HAP-1 (cell line): ENCODE measurements around the gene LYST.

Experiments
- DNase-seq, 2 experiments: peaks; one replicate each; pipeline ENCODE4 v3.0.0-alpha.2; 2016 to 2020; ENCODE audit warnings: low spot score in 2 of 2
- H3K27me3 ChIP-seq: fragments of 250-450 bp; sonication (Bioruptor Pico); 2 replicates; pipeline ENCODE4 v1.5.1; 2020; ENCODE audit warnings: low read depth, mild to moderate bottlenecking, moderate library complexity
- H3K36me3 ChIP-seq: fragments of 250-450 bp; sonication (Bioruptor Pico); replicated peaks from 2 replicates; pipeline ENCODE4 v1.5.1; 2020; ENCODE audit warnings: mild to moderate bottlenecking
- H3K4me1 ChIP-seq: fragments of 250-450 bp; sonication (Bioruptor Pico); 2 replicates; pipeline ENCODE4 v1.5.1; 2020; ENCODE audit warnings: mild to moderate bottlenecking
- H3K4me3 ChIP-seq: fragments of 250-450 bp; sonication (Bioruptor Pico); 2 replicates; pipeline ENCODE4 v1.5.1; 2020; ENCODE audit warnings: mild to moderate bottlenecking, moderate library complexity
- H3K9me3 ChIP-seq: fragments of 250-450 bp; sonication (Bioruptor Pico); 2 replicates; pipeline ENCODE4 v1.5.1; 2020; ENCODE audit warnings: mild to moderate bottlenecking, moderate library complexity
- in situ Hi-C: fragments of 300-500 bp; cut with MboI; formaldehyde crosslinking; loops from 3 replicates; pipeline ENCODE4 v1.14.3; 2020; ENCODE audit warnings: low sequenced_read_pairs, inconsistent platforms, mixed read lengths

Gene LYST

GRCh38 chr1:235741294-235741693 lies 125.4 kb downstream of the LYST start:
- in situ Hi-C loops, result no loop called here
- DNase-seq, result no peak
- H3K36me3 ChIP-seq, result no peaks in the 10 kb centered on the region
- H3K27me3 ChIP-seq, result no peaks in the 10 kb centered on the region
- H3K9me3 ChIP-seq, result no peaks in the 10 kb centered on the region
- H3K4me3 ChIP-seq, result no peak overlapping the region
- H3K4me1 ChIP-seq, result no peaks in the 10 kb centered on the region

GRCh38 chr1:235739631-235740030 lies 127.1 kb downstream of the LYST start:
- Histone ChIP-seq H3K4me1 (no peaks in the 10 kb centered on the region), H3K36me3 (no peaks in the 10 kb centered on the region), H3K27me3 (no peaks in the 10 kb centered on the region), H3K9me3 (no peaks in the 10 kb centered on the region), H3K4me3 (no peak overlapping the region)
- in situ Hi-C loops, result loop anchor here (10.0 kb wide), 1 partner anchor 225 kb away; no protein-coding TSS in a partner anchor
- no peak for DNase-seq

- in situ Hi-C loops, result loop anchor here (10.0 kb wide), 1 partner anchor 224 kb away; no protein-coding TSS in a partner anchor
- no peak for DNase-seq
- Histone ChIP-seq H3K9me3 (no peaks in the 10 kb centered on the region), H3K4me1 (no peaks in the 10 kb centered on the region), H3K36me3 (no peaks in the 10 kb centered on the region), H3K27me3 (no peaks in the 10 kb centered on the region), H3K4me3 (no peak overlapping the region)
Observed at GRCh38 chr1:235739124-235739523, 127.6 kb downstream of the LYST start.

DNA sequence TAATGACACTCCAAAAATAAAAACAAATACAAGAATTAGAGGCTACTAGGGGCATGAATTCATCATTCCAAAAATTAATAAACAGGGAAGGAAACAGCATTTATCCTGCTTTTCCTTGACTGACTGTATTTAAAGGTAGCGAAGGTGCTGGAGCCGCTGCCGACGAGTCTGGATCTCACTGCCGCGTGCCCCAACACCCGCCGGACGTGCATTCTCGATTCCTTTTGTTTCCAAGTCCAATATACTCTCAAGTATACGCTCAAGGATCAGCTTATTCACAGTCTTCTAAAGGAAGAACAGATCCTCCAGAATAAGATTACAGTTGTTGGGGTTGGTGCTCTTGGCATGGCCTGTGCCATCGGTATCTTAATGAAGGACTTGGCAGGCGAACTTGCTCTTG lies 129.0 kb downstream of the LYST start:
- Histone ChIP-seq H3K4me3 (no peak overlapping the region), H3K36me3 (no peaks in the 10 kb centered on the region), H3K4me1 (no peaks in the 10 kb centered on the region), H3K27me3 (no peaks in the 10 kb centered on the region), H3K9me3 (no peaks in the 10 kb centered on the region)
- DNase-seq, result no peak
- in situ Hi-C loops, result loop anchor here (10.0 kb wide), 1 partner anchor 223 kb away; no protein-coding TSS in a partner anchor

DNA sequence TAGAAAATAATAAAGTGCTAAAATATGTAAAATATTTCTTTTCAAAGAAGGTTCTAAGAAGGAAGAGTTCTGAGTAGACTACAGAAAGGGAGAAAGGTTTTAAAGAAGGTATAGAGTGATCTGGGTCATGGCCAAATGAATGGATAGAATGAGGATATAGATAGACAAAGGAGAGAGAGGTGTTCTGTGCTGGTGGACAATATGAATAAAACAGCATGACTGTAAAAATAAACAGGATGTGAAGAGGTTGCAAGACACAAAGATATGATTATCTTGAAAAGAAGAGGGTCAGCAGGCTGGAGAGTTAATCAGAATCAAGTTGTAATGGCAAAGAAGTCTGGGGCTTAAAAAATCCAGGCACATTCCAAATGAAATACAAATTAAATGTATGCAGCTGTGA lies 130.4 kb downstream of the LYST start:
- no peak for DNase-seq
- in situ Hi-C loops, result loop anchor here (10.0 kb wide), 1 partner anchor 221 kb away; no protein-coding TSS in a partner anchor
- H3K4me3 ChIP-seq, result no peak overlapping the region
- H3K36me3 ChIP-seq, result no peaks in the 10 kb centered on the region
- no peaks in the 10 kb centered on the region for H3K9me3 ChIP-seq
- H3K4me1 ChIP-seq, result no peaks in the 10 kb centered on the region
- no peaks in the 10 kb centered on the region for H3K27me3 ChIP-seq

DNA sequence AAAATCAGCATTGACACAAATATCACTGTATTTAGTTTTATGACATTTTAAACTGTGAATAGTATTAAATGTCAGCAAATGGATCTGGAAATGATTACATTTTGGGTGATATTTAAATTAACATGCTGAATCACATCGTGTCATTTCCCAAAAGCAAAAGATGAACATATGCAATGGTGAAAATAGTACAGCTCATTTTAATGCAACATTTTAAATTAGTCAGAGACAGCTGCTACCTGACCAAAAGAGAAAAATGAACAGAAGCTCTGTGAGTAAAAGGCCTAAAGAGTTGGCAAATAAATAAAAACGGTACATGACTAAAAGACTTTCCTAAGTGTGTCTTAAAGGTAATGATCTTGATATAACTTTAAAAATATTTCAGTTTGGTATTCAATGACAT lies 131.1 kb downstream of the LYST start:
- Histone ChIP-seq H3K4me1 (no peaks in the 10 kb centered on the region), H3K9me3 (no peaks in the 10 kb centered on the region), H3K36me3 (no peaks in the 10 kb centered on the region), H3K4me3 (no peak overlapping the region), H3K27me3 (no peaks in the 10 kb centered on the region)
- in situ Hi-C loops, result loop anchor here (10.0 kb wide), 1 partner anchor 221 kb away; no protein-coding TSS in a partner anchor
- DNase-seq, result no peak

GRCh38 chr1:235734335-235734734 lies 132.4 kb downstream of the LYST start:
- in situ Hi-C loops, result loop anchor here (10.0 kb wide), 1 partner anchor 220 kb away; no protein-coding TSS in a partner anchor
- H3K36me3 ChIP-seq, result no peaks in the 10 kb centered on the region
- no peaks in the 10 kb centered on the region for H3K4me1 ChIP-seq
- no peaks in the 10 kb centered on the region for H3K9me3 ChIP-seq
- DNase-seq, result no peak
- no peak overlapping the region for H3K4me3 ChIP-seq
- H3K27me3 ChIP-seq, result no peaks in the 10 kb centered on the region

GRCh38 chr1:235730007-235730406 lies 136.7 kb downstream of the LYST start:
- H3K9me3 ChIP-seq, result no peaks in the 10 kb centered on the region
- H3K4me1 ChIP-seq, result no peaks in the 10 kb centered on the region
- in situ Hi-C loops, result loop anchor here (10.0 kb wide), 1 partner anchor 215 kb away; no protein-coding TSS in a partner anchor
- no peaks in the 10 kb centered on the region for H3K36me3 ChIP-seq
- H3K27me3 ChIP-seq, result no peaks in the 10 kb centered on the region
- H3K4me3 ChIP-seq, result no peak overlapping the region
- no peak for DNase-seq

DNA sequence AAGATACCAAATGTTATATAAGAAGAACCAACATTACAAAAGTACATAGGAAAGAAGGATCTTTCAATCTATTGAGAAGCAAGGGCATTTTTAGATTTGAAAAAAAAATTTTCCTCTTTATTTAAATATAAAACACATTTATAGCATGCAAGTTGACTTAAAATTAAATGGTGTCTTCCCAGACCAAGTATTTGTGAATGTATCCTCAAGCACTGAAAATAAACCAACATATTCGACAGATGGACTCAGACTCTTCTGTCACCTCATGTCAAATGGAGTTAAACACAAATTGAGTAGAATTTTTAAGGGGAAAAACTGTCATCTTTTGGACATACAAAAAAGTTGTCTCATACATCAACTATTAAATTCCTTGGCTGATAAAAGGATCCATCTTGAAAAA lies 140.1 kb downstream of the LYST start:
- Histone ChIP-seq H3K36me3 (no peaks in the 10 kb centered on the region), H3K9me3 (no peaks in the 10 kb centered on the region), H3K4me1 (no peaks in the 10 kb centered on the region; the same call in 1 of the 2 replicates), H3K27me3 (no peaks in the 10 kb centered on the region), H3K4me3 (no peak overlapping the region)
- DNase-seq, result no peak
- in situ Hi-C loops, result no loop called here

GRCh38 chr1:235725434-235725833 lies 141.3 kb downstream of the LYST start:
- in situ Hi-C loops, result no loop called here
- no peaks in the 10 kb centered on the region for H3K27me3 ChIP-seq
- H3K4me1 ChIP-seq, result no peaks in the 10 kb centered on the region; the same call in 1 of the 2 replicates
- DNase-seq, result no peak
- H3K4me3 ChIP-seq, result no peak overlapping the region
- H3K9me3 ChIP-seq, result no peaks in the 10 kb centered on the region
- H3K36me3 ChIP-seq, result no peaks in the 10 kb centered on the region

DNA sequence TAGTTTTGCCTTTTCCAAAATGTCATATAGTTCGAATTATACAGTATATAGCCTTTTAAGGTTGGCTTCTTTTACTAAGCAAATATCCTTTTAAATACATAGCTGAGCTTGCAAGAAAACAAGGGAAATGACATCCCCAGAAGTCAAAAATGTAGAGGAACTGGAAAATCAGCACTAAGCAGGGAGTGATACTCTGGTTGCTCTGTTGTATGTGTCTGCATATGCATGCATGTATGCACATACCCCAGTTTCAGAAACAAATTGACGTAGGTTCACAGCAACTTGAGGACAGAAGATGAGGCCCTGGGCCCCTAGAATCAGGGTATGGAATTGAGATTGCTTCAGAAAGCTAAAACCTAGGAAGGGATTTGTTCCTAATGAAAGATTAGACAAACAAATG lies 142.0 kb downstream of the LYST start:
- Histone ChIP-seq H3K36me3 (no peaks in the 10 kb centered on the region), H3K9me3 (no peaks in the 10 kb centered on the region), H3K4me3 (no peak overlapping the region), H3K4me1 (no peaks in the 10 kb centered on the region; the same call in 1 of the 2 replicates), H3K27me3 (no peaks in the 10 kb centered on the region)
- no peak for DNase-seq
- in situ Hi-C loops, result no loop called here

GRCh38 chr1:235722858-235723257 lies 143.8 kb downstream of the LYST start:
- no peaks in the 10 kb centered on the region; the same call in 1 of the 2 replicates for H3K4me1 ChIP-seq
- in situ Hi-C loops, result no loop called here
- DNase-seq, result no peak
- H3K9me3 ChIP-seq, result no peaks in the 10 kb centered on the region
- no peaks in the 10 kb centered on the region for H3K36me3 ChIP-seq
- H3K27me3 ChIP-seq, result no peaks in the 10 kb centered on the region
- H3K4me3 ChIP-seq, result no peak overlapping the region

DNA sequence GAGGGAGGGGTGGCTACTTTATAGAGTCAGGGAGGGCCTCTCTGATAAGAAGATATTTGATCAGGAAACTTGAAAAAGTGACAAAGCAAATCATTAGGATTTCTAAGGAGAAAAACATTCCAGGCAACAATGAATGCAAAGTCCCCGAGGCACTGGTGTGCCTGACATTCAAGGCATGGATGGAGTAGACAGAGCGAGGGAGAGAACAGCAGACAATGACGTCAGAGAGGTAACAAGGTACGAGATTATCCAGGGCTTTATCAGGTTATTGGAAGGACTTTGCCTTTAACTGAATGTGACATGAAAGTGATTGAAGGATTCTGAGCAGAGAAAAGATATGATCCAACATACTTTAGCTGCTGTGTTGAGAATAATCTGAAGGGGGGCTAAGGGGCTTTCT lies 144.7 kb downstream of the LYST start:
- Histone ChIP-seq H3K4me3 (no peak overlapping the region), H3K36me3 (no peaks in the 10 kb centered on the region), H3K4me1 (no peaks in the 10 kb centered on the region; the same call in 1 of the 2 replicates), H3K9me3 (no peaks in the 10 kb centered on the region), H3K27me3 (no peaks in the 10 kb centered on the region)
- no peak for DNase-seq
- in situ Hi-C loops, result no loop called here

DNA sequence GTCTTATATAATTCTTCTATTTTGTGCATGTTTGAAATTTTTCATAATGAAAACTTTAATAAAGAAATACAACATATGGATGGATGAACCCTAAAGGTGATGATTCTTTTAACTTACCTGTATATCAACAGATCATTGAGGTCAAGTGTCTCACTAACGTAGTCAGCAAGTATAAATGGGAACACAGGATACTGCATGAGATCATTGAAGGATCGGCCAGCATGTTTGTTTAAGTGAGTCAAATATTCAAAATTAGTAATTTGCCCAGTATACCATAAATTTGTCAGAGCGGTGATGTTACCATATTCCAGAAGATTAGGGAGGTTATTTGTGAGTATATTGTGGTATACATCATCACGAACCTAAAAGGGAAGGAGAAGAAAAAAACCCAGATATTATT lies 146.2 kb downstream of the LYST start:
- DNase-seq, result no peak
- no peaks in the 10 kb centered on the region for H3K36me3 ChIP-seq
- no peaks in the 10 kb centered on the region for H3K9me3 ChIP-seq
- no peaks in the 10 kb centered on the region for H3K27me3 ChIP-seq
- no peak overlapping the region for H3K4me3 ChIP-seq
- no peaks in the 10 kb centered on the region; the same call in 1 of the 2 replicates for H3K4me1 ChIP-seq
- in situ Hi-C loops, result no loop called here
